22Rv1 (cell line): ENCODE measurements around the gene CA10.

Experiments used
- ZFX ChIP-seq: fragments of 450-650 bp; IDR thresholded peaks from 2 replicates; pipeline ENCODE4 v1.6.1; 2017; ENCODE audit warnings: antibody characterized with exemption, borderline replicate concordance
- TF ChIP-seq, protein P1 (sequence below): fragments of 450-650 bp; IDR thresholded peaks from 2 replicates; pipeline ENCODE4 v1.5.1; 2017; ENCODE audit warnings: mild to moderate bottlenecking

DNA sequence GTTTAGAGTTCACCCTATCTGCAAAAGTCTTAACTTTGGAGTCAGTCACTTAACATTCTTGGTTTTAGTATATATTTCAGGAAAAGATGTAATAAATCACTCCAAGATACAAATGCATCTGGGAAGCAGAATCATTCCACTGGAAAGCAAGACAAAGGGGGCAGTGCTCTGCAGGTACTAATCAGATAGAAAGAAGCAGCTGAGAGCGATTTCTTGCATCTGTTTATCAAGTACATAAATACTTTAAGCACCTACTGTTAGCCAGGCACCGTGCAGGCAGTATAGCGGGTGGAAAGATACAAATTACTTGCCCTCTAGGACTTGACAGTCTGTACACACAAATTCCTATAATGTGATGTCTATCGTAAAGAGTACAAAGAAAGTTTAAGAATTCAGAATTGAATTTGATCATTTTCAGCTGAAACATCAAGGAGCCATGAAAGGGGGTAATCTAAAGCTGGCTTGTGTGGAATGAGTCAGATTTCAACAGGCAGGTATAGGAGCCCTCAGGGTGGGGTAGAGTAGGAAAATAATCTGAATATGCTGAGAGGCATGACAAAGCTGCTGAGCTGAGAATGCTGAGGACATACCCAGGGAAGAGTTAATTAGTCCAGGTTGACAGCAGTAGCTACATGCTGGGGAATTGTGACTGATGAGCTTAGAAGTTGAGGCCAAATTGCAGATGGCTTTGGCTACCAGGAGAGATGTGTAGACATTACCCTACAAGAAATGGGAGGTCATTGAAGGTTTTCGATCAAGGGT is 110.2 kb downstream of the CA10 start:
- TF ChIP-seq, protein P1, sequence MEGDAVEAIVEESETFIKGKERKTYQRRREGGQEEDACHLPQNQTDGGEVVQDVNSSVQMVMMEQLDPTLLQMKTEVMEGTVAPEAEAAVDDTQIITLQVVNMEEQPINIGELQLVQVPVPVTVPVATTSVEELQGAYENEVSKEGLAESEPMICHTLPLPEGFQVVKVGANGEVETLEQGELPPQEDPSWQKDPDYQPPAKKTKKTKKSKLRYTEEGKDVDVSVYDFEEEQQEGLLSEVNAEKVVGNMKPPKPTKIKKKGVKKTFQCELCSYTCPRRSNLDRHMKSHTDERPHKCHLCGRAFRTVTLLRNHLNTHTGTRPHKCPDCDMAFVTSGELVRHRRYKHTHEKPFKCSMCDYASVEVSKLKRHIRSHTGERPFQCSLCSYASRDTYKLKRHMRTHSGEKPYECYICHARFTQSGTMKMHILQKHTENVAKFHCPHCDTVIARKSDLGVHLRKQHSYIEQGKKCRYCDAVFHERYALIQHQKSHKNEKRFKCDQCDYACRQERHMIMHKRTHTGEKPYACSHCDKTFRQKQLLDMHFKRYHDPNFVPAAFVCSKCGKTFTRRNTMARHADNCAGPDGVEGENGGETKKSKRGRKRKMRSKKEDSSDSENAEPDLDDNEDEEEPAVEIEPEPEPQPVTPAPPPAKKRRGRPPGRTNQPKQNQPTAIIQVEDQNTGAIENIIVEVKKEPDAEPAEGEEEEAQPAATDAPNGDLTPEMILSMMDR = no peak
- no peak for TF ChIP-seq ZFX
